Activated CD4-positive, alpha-beta T cell treated with anti-CD3 and anti-CD28 coated beads for 1 hour (primary cell): ENCODE data around the gene LRP8.

Experiments
- DNase-seq: peaks from one replicate; pipeline ENCODE4 v3.0.0-alpha.2; 2020

Gene LRP8

DNA sequence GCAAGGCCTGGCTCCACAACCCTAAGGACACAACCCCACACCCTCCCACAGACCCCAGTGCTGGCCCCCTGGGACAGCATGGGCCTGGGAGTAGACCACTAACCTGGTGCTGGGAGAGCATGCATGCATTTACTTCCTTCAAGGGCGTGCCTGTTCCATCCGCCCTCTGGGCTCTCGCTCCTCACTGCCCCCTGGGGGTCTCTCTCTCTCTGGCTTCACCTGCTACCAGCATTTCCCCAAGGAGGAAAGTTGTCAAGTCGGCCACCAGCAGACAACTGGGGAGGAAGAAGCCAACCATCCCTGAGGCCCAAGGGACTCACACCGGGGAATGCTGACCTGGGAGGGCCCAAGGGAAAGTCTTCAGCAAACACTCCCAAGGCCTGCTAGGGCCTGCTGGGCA is 6.5 kb downstream of the LRP8 start:
- DNase-seq, result no peak

DNA sequence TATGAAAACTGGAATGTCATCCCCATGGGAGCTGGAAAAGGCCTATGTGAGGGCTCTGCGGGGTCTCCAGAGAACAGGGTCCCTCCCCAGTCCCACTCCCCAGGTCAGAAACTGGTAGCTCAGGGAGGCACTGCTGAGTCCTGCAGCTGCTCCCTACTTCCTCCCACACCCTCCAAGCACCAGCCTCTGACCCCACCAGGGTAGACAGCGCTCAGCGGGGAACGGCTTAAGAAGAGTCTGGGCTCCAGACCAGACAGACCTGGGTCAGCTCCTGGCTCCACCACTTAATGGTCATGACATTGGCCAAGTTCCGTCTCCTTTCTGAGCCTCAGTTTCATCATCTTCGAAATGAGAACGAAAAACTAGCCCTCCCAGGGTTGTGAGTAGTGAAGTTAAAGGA is 7.2 kb downstream of the LRP8 start:
- no peak for DNase-seq

DNA sequence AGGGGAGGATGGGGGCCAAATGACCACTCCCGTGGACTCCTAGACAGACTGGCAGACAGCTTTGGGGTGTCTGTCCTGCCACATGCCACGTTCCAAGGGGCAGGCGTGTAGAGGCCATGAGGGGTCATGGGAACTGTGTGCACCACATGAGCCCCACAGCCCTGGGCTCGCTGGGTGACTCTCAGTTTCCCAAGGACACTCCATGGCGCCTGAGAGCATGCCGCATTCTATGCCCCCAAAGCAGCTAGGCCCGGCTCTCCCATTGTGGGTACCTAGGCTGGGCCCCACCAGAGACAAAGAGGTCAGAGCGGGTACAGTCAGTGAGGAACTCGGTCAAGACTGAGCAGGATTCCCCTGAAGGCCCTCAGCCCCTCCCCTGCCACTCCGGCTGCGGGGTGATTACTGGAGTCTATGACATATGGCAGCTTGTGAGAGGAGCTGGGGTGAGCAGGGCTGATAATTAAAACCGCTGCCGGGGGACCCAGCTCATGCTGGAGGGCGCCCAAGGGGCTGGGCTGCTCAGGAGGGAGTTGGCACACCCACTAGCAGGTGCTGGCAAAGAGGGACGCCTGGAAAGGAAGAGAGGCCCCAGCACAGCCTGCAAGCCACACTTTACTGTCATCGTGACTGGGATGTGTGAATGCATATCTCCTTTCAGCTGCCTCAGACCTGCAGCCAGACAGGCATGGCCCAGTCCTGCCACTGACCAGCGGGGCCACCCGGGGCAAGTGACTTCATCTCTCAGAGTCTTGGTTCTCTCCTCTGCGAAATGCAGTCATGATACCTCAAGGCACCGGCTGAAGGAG is 8.4 kb downstream of the LRP8 start:
- DNase-seq, result no peak

DNA sequence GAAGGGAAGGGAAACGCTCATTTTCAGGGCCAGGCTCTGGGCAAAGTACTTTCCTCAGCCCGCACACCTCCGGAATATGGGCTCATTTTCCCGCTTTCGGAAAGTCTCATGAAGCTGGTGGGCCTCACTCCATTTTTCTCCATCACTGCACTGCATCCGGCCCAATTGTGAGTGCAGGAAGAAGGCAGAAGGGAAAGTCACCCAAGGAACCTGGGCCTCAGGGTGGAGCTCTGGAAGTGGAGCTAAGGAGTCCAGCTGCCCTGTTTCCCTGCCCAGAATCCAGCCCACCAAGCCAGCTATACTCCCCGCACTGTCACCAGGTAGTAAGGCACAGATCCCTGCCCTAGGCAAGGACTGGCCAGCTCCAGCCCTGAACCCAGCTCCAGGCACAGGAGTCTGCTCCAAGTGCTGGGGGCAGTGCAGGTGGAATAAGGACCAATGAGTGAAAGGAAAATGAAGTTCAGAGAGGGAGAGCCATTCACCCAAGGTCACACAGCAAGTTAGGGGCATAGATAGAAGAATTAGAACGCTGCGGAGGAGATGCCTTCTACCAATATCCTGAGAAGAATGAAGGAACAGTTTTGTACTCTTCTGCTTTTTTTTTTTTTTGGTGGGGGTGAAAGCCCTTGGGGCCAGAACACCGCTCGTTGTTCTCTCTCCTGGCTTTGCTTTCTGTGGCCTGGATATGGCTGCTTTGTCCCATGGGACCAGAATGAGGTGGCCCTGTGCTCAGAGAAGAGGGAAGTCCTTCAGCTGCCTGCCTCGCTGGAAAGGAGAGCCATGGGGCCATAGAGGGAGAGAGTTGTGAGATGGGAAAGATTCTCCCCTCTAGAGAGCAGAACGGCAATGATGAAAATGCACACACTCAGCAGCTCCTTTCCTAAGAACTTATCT is 10.0 kb downstream of the LRP8 start:
- no peak for DNase-seq

DNA sequence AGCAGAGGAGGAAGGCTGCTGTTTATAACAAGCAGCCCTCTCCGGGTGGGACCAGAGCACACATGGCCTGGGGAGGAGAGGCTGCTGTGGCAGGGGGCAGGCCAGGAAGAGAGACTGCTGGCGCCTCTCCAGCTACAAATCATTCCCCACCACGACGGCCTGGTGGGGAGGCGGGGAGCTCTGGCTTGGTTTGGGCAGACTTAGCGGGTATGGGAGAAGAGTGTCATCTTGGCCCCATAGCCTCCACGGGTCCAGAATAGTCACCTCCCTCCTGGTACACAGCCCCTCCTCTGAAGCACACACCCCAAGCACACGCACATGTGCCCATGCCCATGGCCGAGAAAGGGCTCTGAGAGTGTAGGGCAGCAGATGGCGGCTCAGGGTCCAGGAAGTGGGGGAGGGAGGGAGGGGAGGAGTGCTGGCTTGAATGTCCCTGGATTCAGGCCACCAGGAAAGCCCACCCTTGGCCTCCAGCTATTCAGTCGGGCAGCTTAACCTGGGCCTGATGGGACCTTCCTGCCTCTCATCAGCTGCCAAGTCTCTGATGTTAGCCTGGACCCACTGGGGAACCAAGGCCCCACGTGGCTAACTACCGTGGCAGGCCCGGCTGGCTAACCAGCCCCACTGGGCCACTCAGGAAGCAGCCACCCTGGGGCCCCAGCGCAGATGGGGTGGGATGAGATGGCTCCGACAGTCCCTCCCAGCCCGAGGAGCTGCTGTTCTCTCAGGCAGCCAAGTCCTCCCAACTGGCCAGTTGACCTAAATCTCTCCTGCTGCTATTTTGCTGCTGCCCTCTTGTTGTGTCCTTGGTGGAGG is 10.9 kb downstream of the LRP8 start:
- no peak for DNase-seq

DNA sequence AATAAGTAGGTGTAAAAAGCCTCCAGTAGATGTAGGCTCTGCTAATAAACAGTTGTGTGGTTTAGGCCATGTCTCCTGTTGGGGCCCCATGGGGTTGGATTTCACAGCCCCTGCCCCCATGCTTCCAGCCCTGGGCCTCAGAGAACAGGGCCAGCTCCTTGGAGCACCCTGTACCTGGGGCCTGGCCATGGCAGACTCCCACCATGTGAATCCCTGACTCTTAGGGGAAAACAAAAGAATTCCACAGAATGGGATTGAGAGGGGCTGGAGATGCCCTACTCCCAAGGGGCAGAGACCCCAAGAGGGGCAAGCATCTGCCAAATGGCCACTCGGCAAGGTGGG is 11.5 kb downstream of the LRP8 start:
- DNase-seq, result no peak

DNA sequence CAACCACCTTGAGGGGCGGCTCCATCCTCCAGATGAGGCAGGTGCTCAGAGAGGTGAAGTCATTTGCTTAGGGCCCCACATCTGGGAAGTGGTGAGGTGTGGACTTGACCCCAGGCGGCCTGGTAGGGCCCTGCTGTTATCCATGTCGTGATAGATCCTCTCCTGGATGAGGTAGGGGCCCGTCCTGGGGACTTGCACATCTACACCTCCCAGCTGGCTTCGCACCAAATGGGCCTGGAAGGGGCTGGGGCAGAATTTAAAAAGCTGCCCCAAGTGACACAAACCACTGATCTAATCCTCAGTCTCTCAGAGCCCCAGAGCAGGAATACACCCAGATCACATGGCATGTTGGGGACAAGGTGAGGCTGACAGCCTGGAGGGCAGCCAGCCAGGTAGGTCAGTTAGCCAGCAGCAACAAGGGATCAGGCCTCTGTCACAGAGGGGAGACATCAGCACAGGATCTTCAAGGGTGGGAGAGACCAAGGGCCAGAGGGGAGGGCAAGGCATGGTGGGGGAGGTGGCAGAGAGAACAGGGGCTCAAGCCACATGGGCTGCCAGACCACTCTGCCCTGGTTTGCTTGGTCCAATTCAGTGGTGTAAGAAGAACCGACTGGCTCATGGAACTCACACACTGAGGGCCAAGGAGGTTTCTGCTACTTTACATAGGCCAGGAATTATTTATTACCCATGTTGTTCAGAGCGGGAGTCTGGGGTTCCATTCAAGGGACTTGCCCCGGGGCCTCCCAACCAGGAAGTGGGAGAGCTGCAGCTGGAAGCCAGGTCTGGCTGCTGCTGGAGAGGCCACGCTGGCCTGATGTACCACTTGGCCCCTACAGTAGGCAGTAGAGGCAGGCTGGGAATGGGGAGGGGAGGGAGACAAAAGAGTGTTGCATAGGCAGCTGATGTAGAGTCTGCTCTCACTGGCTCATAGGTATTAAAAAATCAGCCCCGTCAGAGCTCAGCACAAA is 12.1 kb downstream of the LRP8 start:
- no peak for DNase-seq

DNA sequence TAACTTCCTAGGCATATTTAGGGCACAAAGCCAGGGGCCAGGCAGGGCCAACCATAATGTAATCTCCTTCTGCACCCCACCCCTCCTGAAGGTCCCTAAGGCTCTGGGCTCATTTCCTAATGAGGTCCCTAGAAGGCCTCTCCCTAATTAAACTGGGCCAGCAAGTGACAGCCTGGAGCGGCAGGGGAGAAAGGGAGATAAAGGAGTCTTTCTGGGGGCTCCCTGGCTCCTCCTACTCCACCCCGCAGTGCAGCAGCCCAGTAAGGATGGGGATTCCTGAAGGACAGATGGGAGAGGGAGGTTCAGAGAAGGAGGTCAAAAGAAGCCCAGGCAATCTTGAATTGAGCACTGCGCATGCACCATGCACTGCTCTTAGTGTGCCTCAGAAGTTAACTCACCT is 12.8 kb downstream of the LRP8 start:
- no peak for DNase-seq

DNA sequence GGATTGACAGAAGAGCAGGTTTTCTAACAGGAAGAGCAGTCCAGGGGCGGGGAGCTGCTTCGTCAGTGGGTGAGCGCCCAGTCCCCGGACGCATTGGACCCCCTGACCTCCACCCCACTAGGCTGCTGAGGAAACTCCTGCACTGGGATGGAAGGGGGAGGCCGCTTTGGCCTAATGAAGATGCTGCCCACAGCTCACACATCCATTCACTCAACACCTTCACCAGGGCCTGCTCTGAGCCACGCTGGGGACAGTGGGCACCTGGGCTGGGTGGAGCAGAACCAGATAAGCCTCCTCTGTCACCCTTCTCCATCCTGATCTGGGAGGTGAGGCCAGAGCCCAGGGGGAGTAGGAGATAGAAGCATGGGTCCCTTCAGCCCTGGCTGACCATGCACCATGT is 13.3 kb downstream of the LRP8 start:
- no peak for DNase-seq

DNA sequence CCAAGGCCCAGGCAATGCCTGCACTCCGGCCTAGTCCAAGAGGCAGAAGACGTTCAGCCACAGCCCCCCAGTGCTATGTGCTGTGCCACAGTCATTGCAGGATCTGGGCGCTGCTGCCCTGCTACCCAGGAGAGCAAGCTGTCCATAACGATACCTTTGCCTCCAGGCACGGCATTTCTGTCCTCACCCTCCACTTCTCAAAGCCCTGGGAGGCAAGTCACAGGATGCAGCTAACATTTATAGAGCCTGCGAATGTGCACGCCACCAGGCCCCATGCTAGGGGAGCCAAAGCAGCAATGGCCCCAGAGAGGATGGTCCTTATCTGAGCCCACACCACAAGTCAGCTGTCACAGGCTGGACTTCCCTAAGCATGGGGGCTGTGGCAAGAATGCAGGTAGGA is 13.8 kb downstream of the LRP8 start:
- DNase-seq, result no peak

DNA sequence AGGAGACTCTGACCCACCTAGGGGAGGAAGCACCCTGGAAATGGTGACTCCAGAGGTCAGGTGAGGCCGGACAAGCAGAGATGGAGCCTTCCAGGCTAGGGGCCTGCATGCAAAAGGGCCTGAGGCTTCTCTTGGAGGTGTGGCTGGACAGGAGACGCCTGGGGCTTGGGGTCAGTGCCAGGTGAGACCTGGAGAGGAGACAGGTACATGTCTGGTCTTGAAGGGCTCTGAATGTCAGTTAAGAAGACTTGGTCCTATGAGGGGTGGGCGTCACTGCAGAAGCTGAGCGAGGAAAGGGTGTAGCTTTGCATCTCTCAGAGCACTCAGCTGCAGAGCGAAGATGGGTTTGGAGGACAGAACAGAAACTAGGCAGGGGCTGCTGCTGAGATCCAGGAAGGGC is 14.3 kb downstream of the LRP8 start:
- DNase-seq, result no peak

DNA sequence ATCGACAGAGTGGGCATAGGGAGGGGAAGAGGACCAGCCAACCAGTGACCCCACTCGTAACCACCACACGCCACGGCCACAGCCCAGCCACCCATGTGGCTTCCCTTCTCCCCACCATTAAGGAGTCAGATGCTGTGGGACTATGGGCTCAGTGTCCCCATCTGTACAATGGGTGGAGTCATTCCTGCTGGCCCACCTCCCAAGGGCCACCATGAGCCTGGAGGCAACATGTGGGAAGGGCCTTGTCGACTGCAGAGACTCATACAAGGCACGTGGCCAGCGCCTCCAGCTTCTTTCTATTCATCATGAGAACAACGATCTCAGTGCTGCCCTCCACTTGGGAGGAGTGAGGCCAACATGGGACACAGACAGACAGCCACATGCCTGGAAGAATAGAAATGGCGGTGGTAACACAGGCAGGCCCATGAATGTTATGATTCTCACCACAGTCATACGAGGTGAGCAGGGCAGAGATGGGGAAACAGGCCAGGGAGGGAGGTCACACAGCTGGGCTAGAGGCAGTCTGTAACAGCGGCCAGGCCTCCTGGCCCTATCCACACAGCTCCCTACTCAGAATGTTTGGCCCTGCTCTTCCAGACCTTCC is 16.1 kb downstream of the LRP8 start:
- no peak for DNase-seq

DNA sequence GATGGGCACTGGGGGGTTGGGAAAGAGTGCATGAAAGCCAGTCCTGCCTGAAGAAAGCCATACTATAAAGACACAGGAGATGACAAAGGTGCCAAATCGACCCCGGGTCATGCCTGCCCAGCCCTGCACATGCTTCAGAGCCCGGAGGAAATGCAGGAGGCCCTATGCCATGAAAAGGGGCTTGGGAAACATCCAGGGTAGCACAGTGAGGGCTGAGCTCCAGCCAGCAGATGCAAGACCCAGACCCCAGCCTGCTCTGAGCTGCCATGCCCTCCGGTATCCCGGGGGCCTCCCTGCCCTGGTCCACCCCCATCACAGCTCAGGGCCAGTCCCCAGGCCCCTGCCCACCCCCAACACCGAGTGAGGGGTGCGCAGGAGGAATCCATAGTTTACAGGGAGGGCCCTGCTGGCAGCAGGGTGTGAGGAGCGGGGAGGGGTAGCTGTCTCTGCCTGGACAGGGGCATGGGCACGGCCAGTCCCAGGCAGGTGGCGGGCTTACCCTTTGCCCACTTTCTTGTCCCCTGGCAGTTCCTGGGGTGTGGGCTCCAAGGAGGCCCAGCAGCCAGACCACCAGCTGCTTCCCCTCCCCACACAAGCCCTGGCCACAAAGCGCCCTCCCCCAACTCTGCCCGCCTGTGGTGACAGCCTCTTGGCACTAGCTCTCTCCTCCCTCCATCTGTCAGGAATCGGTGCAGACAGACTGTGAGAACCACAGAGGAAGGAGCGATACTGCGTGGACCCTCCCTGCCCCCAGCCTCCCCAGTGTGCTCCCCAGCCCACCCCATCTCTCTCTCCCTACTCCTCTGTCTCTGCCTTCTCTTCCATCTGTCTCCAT is 16.8 kb downstream of the LRP8 start:
- no peak for DNase-seq

DNA sequence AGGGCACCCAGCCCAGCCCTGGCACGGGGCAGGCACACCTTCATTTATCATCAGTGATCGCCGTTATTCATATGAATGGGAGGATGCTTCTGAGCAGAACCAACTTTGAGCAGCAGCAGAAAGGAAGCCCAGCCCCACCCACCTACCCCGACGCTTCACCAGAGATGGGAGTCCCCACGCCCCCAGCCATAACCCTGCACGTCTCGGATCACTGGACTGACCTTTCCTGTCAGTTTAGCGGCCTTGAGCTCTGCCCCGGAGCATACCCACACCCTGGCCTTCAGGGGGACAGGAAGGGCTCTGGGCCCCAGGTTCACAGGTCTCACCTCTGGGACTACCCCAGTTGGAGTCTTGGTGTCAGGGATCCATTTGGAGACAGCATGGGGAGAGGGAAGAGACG is 18.1 kb downstream of the LRP8 start:
- DNase-seq, result no peak

DNA sequence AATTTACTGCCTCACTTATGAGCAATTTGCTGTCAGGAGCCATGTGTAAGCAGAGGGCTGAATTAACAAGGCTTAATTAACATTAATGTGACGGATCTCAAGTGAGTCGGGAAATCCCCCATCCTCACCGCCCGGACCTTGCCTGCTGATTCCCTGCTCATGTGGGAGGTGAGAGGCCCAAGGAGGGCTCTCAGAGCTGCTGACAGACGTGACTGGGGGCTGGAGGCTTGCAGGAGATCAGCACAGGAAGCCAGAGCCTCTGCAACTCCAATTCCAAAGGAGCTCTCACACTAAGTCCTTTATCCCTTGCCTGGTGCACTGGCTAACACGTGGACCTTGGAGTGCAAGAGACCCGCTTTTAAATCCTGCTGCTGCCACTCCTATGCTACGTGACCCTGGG is 19.4 kb downstream of the LRP8 start:
- DNase-seq, result no peak

DNA sequence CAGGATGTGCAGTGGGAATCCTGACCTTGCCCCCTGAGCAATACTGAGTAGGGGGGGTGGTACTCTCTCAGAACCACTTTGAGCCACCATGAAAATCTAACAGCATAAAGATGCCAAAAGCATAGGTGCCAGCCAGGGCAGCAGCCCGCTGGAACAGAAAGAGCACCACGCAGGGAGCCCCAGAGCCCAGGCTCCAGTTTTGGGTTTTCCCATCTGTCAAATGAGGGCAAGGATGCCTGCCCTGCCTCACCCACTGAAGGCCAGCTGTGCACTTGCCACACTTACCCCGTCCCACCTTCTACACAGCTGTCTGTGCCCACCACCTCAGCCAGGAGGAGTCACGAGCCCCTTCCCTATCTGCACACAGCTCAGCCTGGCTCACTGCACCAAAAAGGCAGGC is 20.8 kb downstream of the LRP8 start:
- no peak for DNase-seq

DNA sequence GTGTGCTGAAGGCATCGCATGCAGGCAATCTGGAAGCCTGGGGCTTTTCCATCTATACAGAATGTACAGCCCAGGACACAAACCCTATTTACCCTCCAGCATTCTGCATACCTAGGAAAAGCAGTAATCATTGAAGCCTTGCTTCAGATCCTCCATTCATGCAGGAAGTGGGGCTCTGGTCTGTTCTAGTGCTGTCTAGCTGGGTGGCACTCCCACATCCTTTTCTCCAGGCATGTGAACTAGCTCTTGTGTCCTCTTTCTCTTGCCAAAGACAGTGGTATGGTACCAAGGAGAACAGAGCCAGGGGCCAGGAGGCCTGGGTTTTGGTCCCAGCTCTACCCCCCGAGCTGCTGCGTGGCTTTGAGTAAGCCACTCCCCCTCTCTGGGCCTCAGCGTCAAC is 21.7 kb downstream of the LRP8 start:
- DNase-seq, result no peak

DNA sequence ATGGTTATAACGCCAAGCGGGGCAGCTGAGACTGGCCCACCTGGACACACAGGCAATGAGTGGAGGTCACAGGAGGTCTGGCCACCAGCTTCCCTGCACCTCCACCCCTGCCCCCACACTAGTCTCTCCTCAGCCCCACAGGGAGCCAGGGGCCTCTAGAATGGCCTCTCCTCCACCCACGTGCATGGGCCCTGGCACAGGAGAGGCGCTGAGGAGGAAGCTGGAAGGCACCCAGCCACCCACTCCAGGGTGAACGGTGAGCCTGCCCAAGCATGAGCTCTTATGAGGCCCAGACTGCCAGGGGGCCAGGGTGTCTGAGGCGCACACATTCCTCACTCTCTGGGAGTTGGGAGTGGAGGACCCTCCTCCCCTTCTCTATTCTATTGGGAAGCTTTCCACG is 22.2 kb downstream of the LRP8 start:
- DNase-seq, result no peak

DNA sequence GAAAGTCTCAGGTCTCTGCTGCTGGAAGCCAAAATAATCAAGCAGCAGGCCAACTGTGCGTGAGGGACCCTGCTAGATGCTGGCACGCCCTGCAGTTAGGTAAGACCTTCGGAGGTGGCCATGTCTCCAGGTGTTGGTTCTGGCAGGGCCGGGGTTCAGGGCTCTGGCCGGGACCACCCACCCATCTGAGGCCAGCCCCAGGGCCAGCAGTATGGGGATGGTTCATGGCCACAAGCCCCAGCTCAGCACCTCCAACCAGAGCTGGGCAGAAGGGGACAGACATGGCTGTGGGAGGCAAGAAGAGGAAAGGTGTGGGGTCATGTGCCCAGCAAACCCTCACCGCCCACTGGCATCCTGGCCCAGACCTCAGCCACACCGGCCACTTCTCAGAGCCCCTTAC is 23.3 kb downstream of the LRP8 start:
- no peak for DNase-seq

DNA sequence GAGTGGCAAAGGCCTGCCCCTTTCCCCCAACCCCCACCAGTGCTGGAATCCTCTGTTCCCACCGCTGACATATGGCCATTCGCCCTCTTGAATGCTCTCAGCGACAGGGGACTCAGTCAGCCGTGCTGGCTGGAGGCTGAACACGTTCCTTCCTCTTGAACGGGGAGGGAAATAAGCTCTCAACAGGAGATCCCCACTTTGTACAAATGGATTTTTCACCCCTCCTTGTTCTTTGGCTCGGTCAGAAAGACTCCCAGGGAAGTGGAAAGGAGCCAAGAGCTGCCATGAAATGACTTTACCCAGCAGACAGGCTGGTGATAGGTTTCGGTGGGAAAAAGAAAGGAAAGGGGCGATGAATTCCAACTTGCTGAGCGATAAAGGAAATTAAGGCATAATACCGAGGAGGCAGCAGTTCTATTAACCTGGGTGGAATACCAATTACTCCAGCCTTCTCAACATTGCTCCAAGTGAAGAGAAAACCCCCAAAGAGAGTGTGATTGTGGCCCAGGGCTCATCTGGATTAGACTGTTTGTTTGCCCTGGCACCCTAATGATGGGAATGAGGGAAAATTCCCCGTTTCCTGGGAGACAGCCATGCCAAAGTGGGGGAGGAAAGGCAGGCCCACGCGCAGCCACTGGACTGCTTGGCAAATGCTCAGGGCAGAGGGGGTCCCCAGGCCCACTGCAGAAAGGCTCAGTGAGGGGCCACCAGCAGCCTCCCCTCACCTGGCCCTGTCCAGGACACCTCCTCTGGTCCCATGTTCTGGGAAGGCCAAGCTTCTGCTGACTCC is 23.9 kb downstream of the LRP8 start:
- DNase-seq, result no peak
